Measurements from ENCODE around the gene CSRNP3. TPM values are rescaled to one million over a fixed set of nuclear protein-coding genes. Genes with fewer than 3 reads are reported as not detected.

Gene CSRNP3
- total and polyA plus RNA-seq, 10 donors, result 0.30 to 7.4 (median 3.4) TPM

GRCh38 chr2:165443511-165443910 is 26.0 kb upstream of the CSRNP3 start:
- Histone ChIP-seq H3K4me3 (no peak overlapping the region), H3K27me3 (replicated peaks in 1 of 7) (no peaks in the 10 kb centered on the region), H3K9me3 (no peaks in the 10 kb centered on the region), H3K36me3 (no peaks in the 10 kb centered on the region), H3K27ac (no peak overlapping the region), H3K4me1 (peaks cover 0 to 5% (median 0%) of the 10 kb centered on the region in 6 donors)
- intact Hi-C loops (cut with DNase I; ENCODE audit: low total_unique reads), result no loop called here
- no peak for DNase-seq
- TF ChIP-seq POLR2AphosphoS5 (IDR thresholded peaks at IDR 0.05) (no peak), POLR2A (IDR thresholded peaks at IDR 0.05) (no peak)
- TF ChIP-seq, protein P1, sequence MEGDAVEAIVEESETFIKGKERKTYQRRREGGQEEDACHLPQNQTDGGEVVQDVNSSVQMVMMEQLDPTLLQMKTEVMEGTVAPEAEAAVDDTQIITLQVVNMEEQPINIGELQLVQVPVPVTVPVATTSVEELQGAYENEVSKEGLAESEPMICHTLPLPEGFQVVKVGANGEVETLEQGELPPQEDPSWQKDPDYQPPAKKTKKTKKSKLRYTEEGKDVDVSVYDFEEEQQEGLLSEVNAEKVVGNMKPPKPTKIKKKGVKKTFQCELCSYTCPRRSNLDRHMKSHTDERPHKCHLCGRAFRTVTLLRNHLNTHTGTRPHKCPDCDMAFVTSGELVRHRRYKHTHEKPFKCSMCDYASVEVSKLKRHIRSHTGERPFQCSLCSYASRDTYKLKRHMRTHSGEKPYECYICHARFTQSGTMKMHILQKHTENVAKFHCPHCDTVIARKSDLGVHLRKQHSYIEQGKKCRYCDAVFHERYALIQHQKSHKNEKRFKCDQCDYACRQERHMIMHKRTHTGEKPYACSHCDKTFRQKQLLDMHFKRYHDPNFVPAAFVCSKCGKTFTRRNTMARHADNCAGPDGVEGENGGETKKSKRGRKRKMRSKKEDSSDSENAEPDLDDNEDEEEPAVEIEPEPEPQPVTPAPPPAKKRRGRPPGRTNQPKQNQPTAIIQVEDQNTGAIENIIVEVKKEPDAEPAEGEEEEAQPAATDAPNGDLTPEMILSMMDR (IDR thresholded peaks at IDR 0.05 in 8 of 11, conservative IDR thresholded peaks at IDR 0.05 in 3 of 11), result no peak
- WGBS, 5 donors, result 76 to 85% (median 84%) methylated on average over 1 of the region's 1 CpG

- WGBS, 5 donors, result 65 to 87% (median 76%) methylated on average over 3 of the region's 3 CpGs
- DNase-seq, result no peak
- H3K9me3 ChIP-seq, result no peaks in the 10 kb centered on the region
- H3K27ac ChIP-seq, result no peak overlapping the region
- no peaks in the 10 kb centered on the region for H3K36me3 ChIP-seq
- no peaks in the 10 kb centered on the region for H3K27me3 ChIP-seq (replicated peaks in 1 of 7)
- peaks cover 0 to 3% (median 0%) of the 10 kb centered on the region in 6 donors for H3K4me1 ChIP-seq
- TF ChIP-seq POLR2AphosphoS5 (IDR thresholded peaks at IDR 0.05), result no peak
- TF ChIP-seq POLR2A (IDR thresholded peaks at IDR 0.05), result no peak
- TF ChIP-seq, protein P1 (IDR thresholded peaks at IDR 0.05 in 8 of 11, conservative IDR thresholded peaks at IDR 0.05 in 3 of 11), result no peak
- intact Hi-C loops (cut with DNase I; ENCODE audit: low total_unique reads), result no loop called here
- H3K4me3 ChIP-seq, result no peak overlapping the region
Measured at GRCh38 chr2:165448406-165448805, 21.1 kb upstream of the CSRNP3 start.

- no peaks in the 10 kb centered on the region for H3K9me3 ChIP-seq
- no peak for TF ChIP-seq POLR2A (IDR thresholded peaks at IDR 0.05)
- TF ChIP-seq, protein P1 (IDR thresholded peaks at IDR 0.05 in 8 of 11, conservative IDR thresholded peaks at IDR 0.05 in 3 of 11), result no peak
- no peak for TF ChIP-seq POLR2AphosphoS5 (IDR thresholded peaks at IDR 0.05)
- no peaks in the 10 kb centered on the region for H3K36me3 ChIP-seq
- H3K27ac ChIP-seq, result no peak overlapping the region
- no peak overlapping the region for H3K4me3 ChIP-seq
- intact Hi-C loops (cut with DNase I; ENCODE audit: low total_unique reads), result no loop called here
- no peak for DNase-seq
- no peaks in the 10 kb centered on the region for H3K27me3 ChIP-seq (replicated peaks in 1 of 7)
- 14 to 29% (median 15%) methylated on average over 1 of the region's 1 CpG for WGBS, 5 donors
- no peaks in the 10 kb centered on the region for H3K4me1 ChIP-seq
Measured at GRCh38 chr2:165450156-165450555, 19.3 kb upstream of the CSRNP3 start.

- intact Hi-C loops (cut with DNase I; ENCODE audit: low total_unique reads), result no loop called here
- no peak for DNase-seq
- Histone ChIP-seq H3K27ac (no peak overlapping the region), H3K4me3 (no peak overlapping the region), H3K36me3 (no peaks in the 10 kb centered on the region), H3K27me3 (replicated peaks in 1 of 7) (no peaks in the 10 kb centered on the region), H3K4me1 (no peaks in the 10 kb centered on the region), H3K9me3 (peaks cover 0 to 7% (median 0%) of the 10 kb centered on the region in 8 donors)
- 46 to 79% (median 57%) methylated on average over 2 of the region's 2 CpGs for WGBS, 5 donors
- TF ChIP-seq, protein P1 (IDR thresholded peaks at IDR 0.05 in 8 of 11, conservative IDR thresholded peaks at IDR 0.05 in 3 of 11), result no peak
- TF ChIP-seq POLR2A (IDR thresholded peaks at IDR 0.05), result no peak
- no peak for TF ChIP-seq POLR2AphosphoS5 (IDR thresholded peaks at IDR 0.05)
Measured at GRCh38 chr2:165452327-165452726, 17.2 kb upstream of the CSRNP3 start.

All from spleen (tissue), 11 donors.